Measurements from ENCODE around the gene EPS8. TPM values are rescaled to one million over a fixed set of nuclear protein-coding genes. Genes with fewer than 3 reads are reported as not detected.

The EPS8 gene
- total RNA-seq, 1 experiment from 2014 or later: 186 TPM

- no peak for DNase-seq (ENCODE audit: low read depth, low spot score)
- in situ Hi-C loops (cut with HindIII; ENCODE audit: low pct_unique_long_range_greater_than_20kb, low sequenced_read_pairs): no loop called here
These were observed 138.6 kb downstream of the EPS8 start for GRCh38 chr12:15650399-15651128.

DNA sequence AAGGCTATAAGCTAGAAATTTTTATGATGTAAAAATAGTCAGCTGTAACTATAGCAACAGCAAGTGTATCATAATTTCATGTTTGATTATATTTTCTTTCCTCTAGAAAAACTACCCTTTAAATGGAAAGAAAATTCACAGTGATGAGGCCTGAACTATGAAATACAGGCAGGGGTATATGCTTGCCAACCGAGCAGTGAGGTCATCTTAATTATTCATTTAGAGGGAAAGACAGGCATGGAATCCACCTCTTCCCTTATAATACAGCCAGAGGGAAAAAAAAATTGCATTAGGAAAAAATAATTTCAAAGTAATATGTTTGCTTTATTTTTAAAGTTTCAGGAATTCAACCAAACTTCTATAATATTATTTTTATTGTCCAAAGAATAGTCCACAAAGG is 139.8 kb downstream of the EPS8 start:
- in situ Hi-C loops (cut with HindIII; ENCODE audit: low pct_unique_long_range_greater_than_20kb, low sequenced_read_pairs): no loop called here
- no peak for DNase-seq (ENCODE audit: low read depth, low spot score)

- in situ Hi-C loops (cut with HindIII; ENCODE audit: low pct_unique_long_range_greater_than_20kb, low sequenced_read_pairs): no loop called here
These were observed 140.6 kb downstream of the EPS8 start for GRCh38 chr12:15648558-15648957.

GRCh38 chr12:15646581-15646980 is 142.6 kb downstream of the EPS8 start:
- no peak for DNase-seq (ENCODE audit: low read depth, low spot score)
- in situ Hi-C loops (cut with HindIII; ENCODE audit: low pct_unique_long_range_greater_than_20kb, low sequenced_read_pairs): no loop called here

More at GRCh38 chr12:15648558-15648957, 140.6 kb downstream of the EPS8 start:
- DNase-seq (ENCODE audit: low read depth, low spot score): no peak

- in situ Hi-C loops (cut with HindIII; ENCODE audit: low pct_unique_long_range_greater_than_20kb, low sequenced_read_pairs): no loop called here
These were observed 144.5 kb downstream of the EPS8 start for GRCh38 chr12:15644700-15645099.

DNA sequence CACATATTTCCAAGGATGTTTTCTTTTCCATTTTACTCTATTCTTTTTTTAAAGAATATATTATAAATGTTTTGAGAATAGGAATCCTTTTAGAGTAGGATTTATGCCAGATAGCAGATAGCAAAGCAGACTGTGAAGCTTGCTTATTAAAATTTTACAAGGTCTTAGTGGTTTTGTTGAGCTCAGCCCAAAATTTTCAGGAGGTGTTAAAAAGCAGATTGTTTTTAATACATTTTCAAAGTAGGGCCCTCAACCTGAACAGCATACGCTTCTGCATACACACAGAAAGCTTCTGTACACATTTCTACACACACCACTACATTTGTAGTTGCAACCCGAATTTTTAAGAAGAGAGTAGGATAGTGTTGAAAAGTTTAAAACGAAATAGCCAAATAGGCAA is 151.0 kb downstream of the EPS8 start:
- DNase-seq (ENCODE audit: low read depth, low spot score): no peak
- in situ Hi-C loops (cut with HindIII; ENCODE audit: low pct_unique_long_range_greater_than_20kb, low sequenced_read_pairs): no loop called here

More at GRCh38 chr12:15644700-15645099, 144.5 kb downstream of the EPS8 start:
- no peak for DNase-seq (ENCODE audit: low read depth, low spot score)

- in situ Hi-C loops (cut with HindIII; ENCODE audit: low pct_unique_long_range_greater_than_20kb, low sequenced_read_pairs): no loop called here
- no peak for DNase-seq (ENCODE audit: low read depth, low spot score)
These were observed 152.9 kb downstream of the EPS8 start for GRCh38 chr12:15636060-15636890.

DNA sequence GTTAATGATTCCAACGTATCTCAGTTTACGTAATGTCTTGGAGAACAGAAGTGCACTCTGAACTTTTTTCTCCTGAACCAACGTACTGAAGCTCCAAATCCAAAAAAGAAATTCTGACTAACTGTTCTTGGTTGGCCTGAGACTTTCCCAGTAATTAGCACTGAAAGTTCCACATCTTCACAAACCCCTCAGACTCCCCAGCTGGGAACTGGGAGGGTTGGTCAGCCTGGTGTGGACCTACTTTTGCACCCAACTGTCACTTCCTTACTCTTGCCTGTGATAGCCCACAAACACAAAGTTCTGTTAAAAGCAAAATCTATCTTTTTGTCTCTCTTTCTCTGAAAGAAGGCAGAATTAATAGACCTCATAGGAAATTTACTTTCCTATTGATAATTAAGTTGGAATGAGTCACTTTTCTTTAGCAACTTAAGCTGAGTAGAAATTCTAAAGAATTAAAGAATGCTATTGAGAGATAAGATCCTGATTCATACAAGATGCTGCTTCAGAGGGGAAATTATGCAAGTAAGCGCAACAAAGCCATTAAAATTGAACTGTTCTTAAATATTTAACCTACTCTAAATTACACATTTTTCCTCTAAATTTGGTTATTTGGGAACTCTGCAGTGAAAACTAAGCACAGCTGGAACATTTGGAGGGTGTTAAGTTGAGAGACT is 155.0 kb downstream of the EPS8 start:
- DNase-seq (ENCODE audit: low read depth, low spot score): no peak
- in situ Hi-C loops (cut with HindIII; ENCODE audit: low pct_unique_long_range_greater_than_20kb, low sequenced_read_pairs): no loop called here

GRCh38 chr12:15633201-15633600 is 156.0 kb downstream of the EPS8 start:
- in situ Hi-C loops (cut with HindIII; ENCODE audit: low pct_unique_long_range_greater_than_20kb, low sequenced_read_pairs): no loop called here

DNA sequence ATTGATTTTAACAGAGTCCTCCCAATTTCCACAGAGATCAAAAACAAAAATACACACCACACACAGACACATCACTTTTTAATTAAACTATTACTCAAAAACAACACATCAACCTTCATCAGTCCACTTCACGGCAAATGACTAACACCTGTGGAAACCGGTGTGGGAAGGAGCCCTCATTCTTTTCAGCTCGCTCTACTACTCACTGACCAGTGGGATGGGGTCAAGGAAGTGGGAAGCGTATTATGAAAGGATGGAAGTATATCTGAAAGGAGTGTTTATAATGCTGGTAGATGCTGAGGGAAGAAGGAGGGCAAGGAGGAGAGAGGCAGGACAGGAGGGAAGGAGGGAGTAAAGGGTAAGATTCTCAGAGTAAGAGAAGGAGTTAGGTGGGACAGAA is 156.5 kb downstream of the EPS8 start:
- in situ Hi-C loops (cut with HindIII; ENCODE audit: low pct_unique_long_range_greater_than_20kb, low sequenced_read_pairs): no loop called here
- DNase-seq (ENCODE audit: low read depth, low spot score): no peak

More at GRCh38 chr12:15633201-15633600, 156.0 kb downstream of the EPS8 start:
- no peak for DNase-seq (ENCODE audit: low read depth, low spot score)

DNA sequence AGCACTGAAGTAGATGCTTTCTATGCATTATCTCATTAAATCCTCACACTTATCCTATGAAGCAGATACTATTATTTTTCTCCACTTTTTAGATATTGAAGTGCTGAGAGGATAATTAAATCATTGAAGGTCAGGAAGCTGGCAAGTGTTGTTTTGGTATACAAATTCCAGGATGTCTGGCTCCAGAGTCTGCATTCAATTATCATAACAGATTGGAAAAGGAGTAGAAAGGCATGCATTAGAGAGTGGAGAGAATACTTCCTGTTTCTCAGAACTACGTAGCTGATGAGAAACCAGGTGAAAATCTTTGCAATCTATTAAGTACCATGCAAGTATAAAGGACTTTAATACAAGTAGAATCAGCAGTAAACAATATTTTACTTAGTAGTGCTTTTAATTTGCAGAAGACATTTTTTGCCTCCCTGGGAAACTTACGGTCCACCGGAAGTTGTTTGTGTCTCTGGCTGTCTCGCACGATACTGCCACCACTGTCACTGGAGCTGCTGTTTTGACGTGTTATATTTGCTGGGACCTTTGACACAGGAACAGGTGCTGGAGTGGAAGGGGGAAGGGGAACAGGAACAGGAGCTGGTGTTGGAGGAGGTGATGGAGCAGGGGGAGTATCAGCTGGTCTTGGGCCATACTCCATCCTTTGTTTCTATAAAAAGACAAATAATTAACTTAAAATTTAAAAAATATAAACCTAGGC is 158.0 kb downstream of the EPS8 start:
- no peak for DNase-seq (ENCODE audit: low read depth, low spot score)
- in situ Hi-C loops (cut with HindIII; ENCODE audit: low pct_unique_long_range_greater_than_20kb, low sequenced_read_pairs): no loop called here

- no peak for DNase-seq (ENCODE audit: low read depth, low spot score)
- in situ Hi-C loops (cut with HindIII; ENCODE audit: low pct_unique_long_range_greater_than_20kb, low sequenced_read_pairs): no loop called here
These were observed 159.4 kb downstream of the EPS8 start for GRCh38 chr12:15629761-15630160.

DNA sequence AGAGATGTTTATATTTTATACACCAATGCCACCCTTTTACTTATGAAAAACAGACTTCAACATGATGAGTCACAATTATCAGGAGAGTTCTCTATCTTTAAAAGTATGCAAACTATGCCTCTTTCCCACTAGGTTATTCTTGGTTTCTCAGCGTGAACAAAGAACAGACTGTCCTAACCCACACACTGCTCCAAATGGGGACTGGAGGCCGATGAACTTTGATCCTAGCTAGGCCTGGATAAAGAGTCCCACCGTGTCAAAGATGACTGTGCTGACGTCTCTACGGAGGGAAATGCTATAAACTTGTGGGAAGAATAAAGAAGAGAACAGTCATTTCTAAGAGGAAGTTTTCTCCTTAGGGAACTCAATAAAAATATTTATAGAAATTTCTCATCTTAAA is 160.1 kb downstream of the EPS8 start:
- DNase-seq (ENCODE audit: low read depth, low spot score): peak; percentile 100
- in situ Hi-C loops (cut with HindIII; ENCODE audit: low pct_unique_long_range_greater_than_20kb, low sequenced_read_pairs): no loop called here

DNA sequence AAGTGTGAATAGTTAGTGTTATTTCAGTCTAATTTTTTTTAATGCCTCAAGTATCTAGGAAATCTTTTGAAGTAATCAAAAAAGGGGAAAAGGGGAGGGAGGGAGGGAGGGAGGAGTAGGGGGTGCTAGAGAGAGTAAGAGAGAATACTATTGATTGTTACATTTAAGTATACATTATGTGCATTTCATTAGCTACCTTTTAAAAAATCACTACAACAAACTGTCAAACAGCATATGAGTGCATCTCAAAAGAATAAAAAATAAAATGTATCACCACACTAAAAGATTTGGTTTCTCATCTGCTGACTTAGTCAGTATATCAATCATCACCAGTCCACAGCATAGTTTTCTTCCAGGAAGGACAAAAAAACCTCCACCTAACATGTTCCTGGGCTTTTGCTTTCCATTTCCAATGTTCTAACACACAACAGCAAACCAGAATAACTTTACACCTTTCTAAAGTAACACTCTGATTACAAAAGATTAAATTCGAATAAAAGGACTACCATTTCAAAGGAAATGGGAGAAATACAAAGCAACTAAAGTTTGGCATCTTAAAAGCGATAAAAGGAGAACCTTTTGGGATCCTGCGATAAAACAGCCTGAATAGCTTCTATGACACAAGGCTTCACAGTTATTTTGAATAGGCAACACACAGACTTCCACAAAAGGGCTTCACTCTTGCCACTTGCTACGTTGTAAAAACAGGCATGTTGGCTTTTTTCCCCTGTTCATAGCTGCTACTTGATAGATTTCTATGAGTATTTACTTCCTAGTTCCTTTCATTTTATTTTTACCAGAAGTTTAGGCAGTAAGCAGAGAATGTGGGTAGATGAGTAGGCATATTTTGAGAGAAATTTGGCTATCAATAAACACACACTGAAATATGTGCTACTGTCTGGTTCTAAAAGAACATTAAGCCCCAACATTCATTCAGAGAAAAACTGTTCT is 160.9 kb downstream of the EPS8 start:
- in situ Hi-C loops (cut with HindIII; ENCODE audit: low pct_unique_long_range_greater_than_20kb, low sequenced_read_pairs): no loop called here
- DNase-seq (ENCODE audit: low read depth, low spot score): peak; percentile 38

GRCh38 chr12:15625075-15625474 is 164.1 kb downstream of the EPS8 start:
- no peak for DNase-seq (ENCODE audit: low read depth, low spot score)
- in situ Hi-C loops (cut with HindIII; ENCODE audit: low pct_unique_long_range_greater_than_20kb, low sequenced_read_pairs): no loop called here

DNA sequence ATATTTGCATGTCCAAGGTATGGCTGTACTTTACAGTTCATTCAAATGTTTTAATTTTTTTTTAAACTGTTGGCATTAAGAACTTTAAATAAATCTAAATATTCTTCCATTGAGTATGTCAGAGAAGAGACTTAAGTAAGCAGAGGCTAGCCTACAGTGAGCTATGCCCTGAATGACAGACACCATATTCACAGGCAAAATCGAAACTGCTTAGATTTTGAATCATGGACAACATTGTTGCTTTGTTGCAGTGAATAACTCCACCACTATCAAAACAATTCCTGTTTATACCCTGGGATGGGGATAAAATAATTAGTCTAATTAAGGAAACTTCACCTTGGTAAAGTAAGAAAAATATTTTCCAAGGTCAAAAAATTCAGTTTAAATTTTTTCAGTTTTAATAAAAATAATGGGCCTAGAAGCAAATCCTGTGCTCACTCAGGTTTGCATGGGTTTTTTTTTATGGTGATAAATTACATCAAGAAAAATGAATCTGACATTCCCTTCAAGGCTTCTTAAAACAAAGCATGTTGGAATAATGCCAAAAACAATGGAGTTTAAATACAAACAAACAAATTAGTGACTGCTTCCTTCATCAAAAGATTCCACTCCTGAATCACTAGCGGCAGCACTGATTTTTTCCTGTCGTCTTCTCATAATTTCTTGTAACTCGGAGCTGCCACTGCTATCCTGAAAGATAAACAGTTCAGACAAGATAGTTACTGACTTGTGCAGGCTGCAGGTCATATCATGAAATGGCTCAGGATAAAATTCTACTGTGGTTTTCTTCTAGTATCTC is 168.2 kb downstream of the EPS8 start:
- DNase-seq (ENCODE audit: low read depth, low spot score): no peak
- in situ Hi-C loops (cut with HindIII; ENCODE audit: low pct_unique_long_range_greater_than_20kb, low sequenced_read_pairs): no loop called here
